HepG2 (cell line): Measurements from ENCODE around the gene MMP25. TPM values are rescaled to one million over a fixed set of nuclear protein-coding genes. Genes with fewer than 3 reads are reported as not detected.

Source experiments
- ETV6 ChIP-seq: sonication (generic); formaldehyde crosslinking; conservative IDR thresholded peaks from 2 replicates; pipeline ENCODE4 v1.4.0; 2020; ENCODE audit warnings: missing genetic modification reagents
- MIXL1 ChIP-seq: IDR thresholded peaks from 2 replicates; pipeline ENCODE4 v1.6.1; 2016
- SMARCE1 ChIP-seq: fragments of 450-650 bp; IDR thresholded peaks from 2 replicates; pipeline ENCODE4 v1.6.1; 2017; ENCODE audit warnings: borderline replicate concordance
- SYNCRIP ChIP-seq: fragments of 200-400 bp; formaldehyde crosslinking; IDR thresholded peaks from 2 replicates; pipeline ENCODE4 v1.6.1; 2018; ENCODE audit warnings: mild to moderate bottlenecking, low read depth, low read length; ENCODE audit not compliant: insufficient read depth
- ZBTB1 ChIP-seq: sonication (generic); formaldehyde crosslinking; IDR thresholded peaks from 2 replicates; pipeline ENCODE4 v1.4.0; 2020; ENCODE audit warnings: missing genetic modification reagents, borderline replicate concordance
- ZKSCAN1 ChIP-seq: fragments of 150-350 bp; IDR thresholded peaks from 2 replicates; pipeline ENCODE4 v1.6.1; 2014; ENCODE audit warnings: low read length
- ZNF670 ChIP-seq: sonication (generic); formaldehyde crosslinking; IDR thresholded peaks from 2 replicates; pipeline ENCODE4 v1.8.0; 2022; ENCODE audit warnings: mild to moderate bottlenecking, missing genetic modification reagents, borderline replicate concordance
- ZNF761 ChIP-seq: sonication (generic); formaldehyde crosslinking; conservative IDR thresholded peaks from 2 replicates; pipeline ENCODE4 v1.4.0; 2020; ENCODE audit warnings: mild to moderate bottlenecking, missing genetic modification reagents
- polyA plus RNA-seq, 8 experiments: library from polyadenylated mRNA; depleted of rRNA in 3 of 8; stranded (reverse) in 7 of 8; unstranded in 1 of 8; fragments of >200 nt; fragmentation: Illumina TruSeq in 4 of 8; extraction: Trizol in 4 of 8; gene quantifications; 2 replicates each; pipeline versions ENCODE4 v1.2.1 to v1.2.3, GENCODE V29; 2011 to 2016; ENCODE audit warnings: low read depth in 4 of 8, missing spikeins in 1 of 8, mixed read lengths in 1 of 8; ENCODE audit not compliant: insufficient read depth in 1 of 8
- total RNA-seq, 5 experiments: library from RNA; depleted of rRNA; stranded (reverse); fragments of >200 nt; fragmentation: Illumina TruSeq; extraction: Trizol; gene quantifications; 2 replicates each; pipeline ENCODE4 v1.2.3, GENCODE V29; 2016; ENCODE audit warnings: low read depth in 1 of 5
- TF ChIP-seq, protein P1 (sequence below): sonication (generic); formaldehyde crosslinking; IDR thresholded peaks from 2 replicates; pipeline ENCODE4 v1.5.0; 2020; ENCODE audit warnings: mild to moderate bottlenecking, missing genetic modification reagents
- TF ChIP-seq, protein P2 (sequence below): sonication (generic); formaldehyde crosslinking; IDR thresholded peaks from 2 replicates; pipeline ENCODE4 v1.5.0; 2020; ENCODE audit warnings: mild to moderate bottlenecking, missing genetic modification reagents
- TF ChIP-seq, protein P3 (sequence below): sonication (generic); formaldehyde crosslinking; IDR thresholded peaks from 2 replicates; pipeline ENCODE4 v1.4.0; 2020; ENCODE audit warnings: missing genetic modification reagents
- TF ChIP-seq, protein P4 (sequence below): sonication (generic); formaldehyde crosslinking; IDR thresholded peaks from 2 replicates; pipeline ENCODE4 v1.8.1; 2023; ENCODE audit warnings: mild to moderate bottlenecking, missing genetic modification reagents
- TF ChIP-seq, protein P5 (sequence below): IDR thresholded peaks from 2 replicates; pipeline ENCODE4 v1.6.1; 2012; ENCODE audit warnings: low read depth, low read length, improper control_type of control experiment
- TF ChIP-seq, protein P6 (sequence below): sonication (generic); formaldehyde crosslinking; IDR thresholded peaks from 2 replicates; pipeline ENCODE4 v1.5.0; 2020; ENCODE audit warnings: missing genetic modification reagents
- TF ChIP-seq, protein P7 (sequence below): IDR thresholded peaks from 2 replicates; pipeline ENCODE4 v1.6.1; 2016; ENCODE audit warnings: low read depth

The MMP25 gene
- total and polyA plus RNA-seq, 2 of the 13 experiments (the other 11 are each of a cell fraction or from before 2014, with no cell fraction given): 0.04 to 0.08 TPM

DNA sequence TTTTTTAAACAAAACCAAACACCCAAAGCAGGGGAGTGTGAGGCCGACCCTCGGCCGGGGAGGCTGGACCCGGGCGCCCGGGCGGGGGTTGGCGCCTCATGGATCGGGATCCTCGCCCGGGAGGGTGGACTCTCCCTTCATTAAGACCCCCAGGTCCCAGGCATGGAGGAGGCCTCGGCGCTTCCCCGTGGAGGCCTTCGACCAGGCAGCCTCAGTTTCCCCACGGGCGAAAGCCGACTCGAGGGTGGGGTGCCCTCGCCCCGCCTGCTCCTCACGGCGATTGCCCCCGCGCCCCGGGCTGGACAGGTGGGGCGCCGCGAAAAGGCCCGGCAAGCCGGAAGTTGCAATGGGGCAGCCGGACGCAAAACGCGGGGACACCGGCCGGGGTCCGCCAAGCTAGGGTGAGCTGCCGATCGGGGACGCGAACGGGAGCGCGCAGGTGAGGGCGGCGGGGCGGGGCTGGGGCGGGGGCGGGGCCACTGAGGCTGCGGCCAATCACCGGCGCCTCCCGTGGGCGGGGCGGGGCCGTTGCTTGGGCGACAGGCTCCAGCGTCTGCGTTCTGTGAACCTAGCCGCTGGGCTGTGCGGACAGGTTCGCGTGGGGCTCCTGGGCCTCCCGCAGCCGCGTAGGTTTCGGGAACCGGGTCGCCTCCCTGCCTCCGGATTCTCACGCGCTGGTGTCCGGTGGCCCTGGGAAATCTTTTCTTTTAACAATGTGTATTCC, 60.0 kb downstream of the MMP25 start (continued):
- TF ChIP-seq, protein P1, sequence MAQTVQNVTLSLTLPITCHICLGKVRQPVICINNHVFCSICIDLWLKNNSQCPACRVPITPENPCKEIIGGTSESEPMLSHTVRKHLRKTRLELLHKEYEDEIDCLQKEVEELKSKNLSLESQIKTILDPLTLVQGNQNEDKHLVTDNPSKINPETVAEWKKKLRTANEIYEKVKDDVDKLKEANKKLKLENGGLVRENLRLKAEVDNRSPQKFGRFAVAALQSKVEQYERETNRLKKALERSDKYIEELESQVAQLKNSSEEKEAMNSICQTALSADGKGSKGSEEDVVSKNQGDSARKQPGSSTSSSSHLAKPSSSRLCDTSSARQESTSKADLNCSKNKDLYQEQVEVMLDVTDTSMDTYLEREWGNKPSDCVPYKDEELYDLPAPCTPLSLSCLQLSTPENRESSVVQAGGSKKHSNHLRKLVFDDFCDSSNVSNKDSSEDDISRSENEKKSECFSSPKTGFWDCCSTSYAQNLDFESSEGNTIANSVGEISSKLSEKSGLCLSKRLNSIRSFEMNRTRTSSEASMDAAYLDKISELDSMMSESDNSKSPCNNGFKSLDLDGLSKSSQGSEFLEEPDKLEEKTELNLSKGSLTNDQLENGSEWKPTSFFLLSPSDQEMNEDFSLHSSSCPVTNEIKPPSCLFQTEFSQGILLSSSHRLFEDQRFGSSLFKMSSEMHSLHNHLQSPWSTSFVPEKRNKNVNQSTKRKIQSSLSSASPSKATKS (CRISPR knock-in tag): no peak
- no peak for TF ChIP-seq ZBTB1 (CRISPR knock-in tag)
- TF ChIP-seq, protein P2, sequence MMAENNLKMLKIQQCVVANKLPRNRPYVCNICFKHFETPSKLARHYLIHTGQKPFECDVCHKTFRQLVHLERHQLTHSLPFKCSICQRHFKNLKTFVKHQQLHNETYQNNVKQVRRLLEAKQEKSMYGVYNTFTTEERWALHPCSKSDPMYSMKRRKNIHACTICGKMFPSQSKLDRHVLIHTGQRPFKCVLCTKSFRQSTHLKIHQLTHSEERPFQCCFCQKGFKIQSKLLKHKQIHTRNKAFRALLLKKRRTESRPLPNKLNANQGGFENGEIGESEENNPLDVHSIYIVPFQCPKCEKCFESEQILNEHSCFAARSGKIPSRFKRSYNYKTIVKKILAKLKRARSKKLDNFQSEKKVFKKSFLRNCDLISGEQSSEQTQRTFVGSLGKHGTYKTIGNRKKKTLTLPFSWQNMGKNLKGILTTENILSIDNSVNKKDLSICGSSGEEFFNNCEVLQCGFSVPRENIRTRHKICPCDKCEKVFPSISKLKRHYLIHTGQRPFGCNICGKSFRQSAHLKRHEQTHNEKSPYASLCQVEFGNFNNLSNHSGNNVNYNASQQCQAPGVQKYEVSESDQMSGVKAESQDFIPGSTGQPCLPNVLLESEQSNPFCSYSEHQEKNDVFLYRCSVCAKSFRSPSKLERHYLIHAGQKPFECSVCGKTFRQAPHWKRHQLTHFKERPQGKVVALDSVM (CRISPR knock-in tag): peak; percentile 70; the same call in 1 of the 2 replicates
- no peak for TF ChIP-seq SYNCRIP
- TF ChIP-seq, protein P3, sequence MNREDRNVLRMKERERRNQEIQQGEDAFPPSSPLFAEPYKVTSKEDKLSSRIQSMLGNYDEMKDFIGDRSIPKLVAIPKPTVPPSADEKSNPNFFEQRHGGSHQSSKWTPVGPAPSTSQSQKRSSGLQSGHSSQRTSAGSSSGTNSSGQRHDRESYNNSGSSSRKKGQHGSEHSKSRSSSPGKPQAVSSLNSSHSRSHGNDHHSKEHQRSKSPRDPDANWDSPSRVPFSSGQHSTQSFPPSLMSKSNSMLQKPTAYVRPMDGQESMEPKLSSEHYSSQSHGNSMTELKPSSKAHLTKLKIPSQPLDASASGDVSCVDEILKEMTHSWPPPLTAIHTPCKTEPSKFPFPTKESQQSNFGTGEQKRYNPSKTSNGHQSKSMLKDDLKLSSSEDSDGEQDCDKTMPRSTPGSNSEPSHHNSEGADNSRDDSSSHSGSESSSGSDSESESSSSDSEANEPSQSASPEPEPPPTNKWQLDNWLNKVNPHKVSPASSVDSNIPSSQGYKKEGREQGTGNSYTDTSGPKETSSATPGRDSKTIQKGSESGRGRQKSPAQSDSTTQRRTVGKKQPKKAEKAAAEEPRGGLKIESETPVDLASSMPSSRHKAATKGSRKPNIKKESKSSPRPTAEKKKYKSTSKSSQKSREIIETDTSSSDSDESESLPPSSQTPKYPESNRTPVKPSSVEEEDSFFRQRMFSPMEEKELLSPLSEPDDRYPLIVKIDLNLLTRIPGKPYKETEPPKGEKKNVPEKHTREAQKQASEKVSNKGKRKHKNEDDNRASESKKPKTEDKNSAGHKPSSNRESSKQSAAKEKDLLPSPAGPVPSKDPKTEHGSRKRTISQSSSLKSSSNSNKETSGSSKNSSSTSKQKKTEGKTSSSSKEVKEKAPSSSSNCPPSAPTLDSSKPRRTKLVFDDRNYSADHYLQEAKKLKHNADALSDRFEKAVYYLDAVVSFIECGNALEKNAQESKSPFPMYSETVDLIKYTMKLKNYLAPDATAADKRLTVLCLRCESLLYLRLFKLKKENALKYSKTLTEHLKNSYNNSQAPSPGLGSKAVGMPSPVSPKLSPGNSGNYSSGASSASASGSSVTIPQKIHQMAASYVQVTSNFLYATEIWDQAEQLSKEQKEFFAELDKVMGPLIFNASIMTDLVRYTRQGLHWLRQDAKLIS: no peak
- TF ChIP-seq, protein P4, sequence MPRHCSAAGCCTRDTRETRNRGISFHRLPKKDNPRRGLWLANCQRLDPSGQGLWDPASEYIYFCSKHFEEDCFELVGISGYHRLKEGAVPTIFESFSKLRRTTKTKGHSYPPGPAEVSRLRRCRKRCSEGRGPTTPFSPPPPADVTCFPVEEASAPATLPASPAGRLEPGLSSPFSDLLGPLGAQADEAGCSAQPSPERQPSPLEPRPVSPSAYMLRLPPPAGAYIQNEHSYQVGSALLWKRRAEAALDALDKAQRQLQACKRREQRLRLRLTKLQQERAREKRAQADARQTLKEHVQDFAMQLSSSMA: peak; percentile 65; the same call in 1 of the 2 replicates
- TF ChIP-seq ZKSCAN1: no peak
- TF ChIP-seq, protein P5, sequence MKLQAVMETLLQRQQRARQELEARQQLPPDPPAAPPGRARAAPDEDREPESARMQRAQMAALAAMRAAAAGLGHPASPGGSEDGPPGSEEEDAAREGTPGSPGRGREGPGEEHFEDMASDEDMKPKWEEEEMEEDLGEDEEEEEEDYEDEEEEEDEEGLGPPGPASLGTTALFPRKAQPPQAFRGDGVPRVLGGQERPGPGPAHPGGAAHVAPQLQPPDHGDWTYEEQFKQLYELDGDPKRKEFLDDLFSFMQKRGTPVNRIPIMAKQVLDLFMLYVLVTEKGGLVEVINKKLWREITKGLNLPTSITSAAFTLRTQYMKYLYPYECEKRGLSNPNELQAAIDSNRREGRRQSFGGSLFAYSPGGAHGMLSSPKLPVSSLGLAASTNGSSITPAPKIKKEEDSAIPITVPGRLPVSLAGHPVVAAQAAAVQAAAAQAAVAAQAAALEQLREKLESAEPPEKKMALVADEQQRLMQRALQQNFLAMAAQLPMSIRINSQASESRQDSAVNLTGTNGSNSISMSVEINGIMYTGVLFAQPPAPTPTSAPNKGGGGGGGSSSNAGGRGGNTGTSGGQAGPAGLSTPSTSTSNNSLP: no peak
- TF ChIP-seq, protein P6, sequence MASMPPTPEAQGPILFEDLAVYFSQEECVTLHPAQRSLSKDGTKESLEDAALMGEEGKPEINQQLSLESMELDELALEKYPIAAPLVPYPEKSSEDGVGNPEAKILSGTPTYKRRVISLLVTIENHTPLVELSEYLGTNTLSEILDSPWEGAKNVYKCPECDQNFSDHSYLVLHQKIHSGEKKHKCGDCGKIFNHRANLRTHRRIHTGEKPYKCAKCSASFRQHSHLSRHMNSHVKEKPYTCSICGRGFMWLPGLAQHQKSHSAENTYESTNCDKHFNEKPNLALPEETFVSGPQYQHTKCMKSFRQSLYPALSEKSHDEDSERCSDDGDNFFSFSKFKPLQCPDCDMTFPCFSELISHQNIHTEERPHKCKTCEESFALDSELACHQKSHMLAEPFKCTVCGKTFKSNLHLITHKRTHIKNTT: no peak
- no peak for TF ChIP-seq SMARCE1
- peak; percentile 75; the same call in 1 of the 2 replicates for TF ChIP-seq ETV6 (CRISPR knock-in tag)
- TF ChIP-seq ZNF670: peak; percentile 83; the same call in 1 of the 2 replicates
- TF ChIP-seq, protein P7, sequence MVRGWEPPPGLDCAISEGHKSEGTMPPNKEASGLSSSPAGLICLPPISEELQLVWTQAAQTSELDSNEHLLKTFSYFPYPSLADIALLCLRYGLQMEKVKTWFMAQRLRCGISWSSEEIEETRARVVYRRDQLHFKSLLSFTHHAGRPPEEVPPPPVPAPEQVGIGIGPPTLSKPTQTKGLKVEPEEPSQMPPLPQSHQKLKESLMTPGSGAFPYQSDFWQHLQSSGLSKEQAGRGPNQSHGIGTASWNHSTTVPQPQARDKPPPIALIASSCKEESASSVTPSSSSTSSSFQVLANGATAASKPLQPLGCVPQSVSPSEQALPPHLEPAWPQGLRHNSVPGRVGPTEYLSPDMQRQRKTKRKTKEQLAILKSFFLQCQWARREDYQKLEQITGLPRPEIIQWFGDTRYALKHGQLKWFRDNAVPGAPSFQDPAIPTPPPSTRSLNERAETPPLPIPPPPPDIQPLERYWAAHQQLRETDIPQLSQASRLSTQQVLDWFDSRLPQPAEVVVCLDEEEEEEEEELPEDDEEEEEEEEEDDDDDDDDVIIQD (CRISPR knock-in tag): no peak
- no peak for TF ChIP-seq MIXL1 (CRISPR knock-in tag)
- TF ChIP-seq ZNF761: no peak
